GM21576 (cell line): ENCODE measurements around the gene KIF26B.
"Not testable (repeated sequence)": the region's sequence is repeated elsewhere in the genome, so short reads cannot be mapped to it uniquely, and the experiment has no call there.

ENCODE experiments used
- ATAC-seq: cut with Tn5 transposase; IDR thresholded peaks from one replicate; pipeline ENCODE4 v1.9.1; 2021; ENCODE audit warnings: mild to moderate bottlenecking, moderate library complexity; ENCODE audit not compliant: unreplicated experiment

KIF26B gene

GRCh38 chr1:245345191-245345884, 190.6 kb downstream of the KIF26B start:
- no peak for ATAC-seq

- ATAC-seq = no peak
Observed at GRCh38 chr1:245348626-245349025, 193.8 kb downstream of the KIF26B start.

- ATAC-seq = no peak
Observed at GRCh38 chr1:245353411-245353810, 198.6 kb downstream of the KIF26B start.

- no peak for ATAC-seq
Observed at GRCh38 chr1:245353915-245354775, 199.4 kb downstream of the KIF26B start.

- not testable (repeated sequence) for ATAC-seq
Observed at GRCh38 chr1:245355851-245356630, 201.3 kb downstream of the KIF26B start.

GRCh38 chr1:245356891-245357585, 202.3 kb downstream of the KIF26B start:
- ATAC-seq = no peak

GRCh38 chr1:245359101-245359680, 204.4 kb downstream of the KIF26B start:
- not testable (repeated sequence) for ATAC-seq

GRCh38 chr1:245361065-245361464, 206.3 kb downstream of the KIF26B start:
- ATAC-seq = no peak

GRCh38 chr1:245361951-245362350, 207.2 kb downstream of the KIF26B start:
- ATAC-seq = no peak

GRCh38 chr1:245363461-245364200, 208.8 kb downstream of the KIF26B start:
- ATAC-seq = no peak

GRCh38 chr1:245365095-245366020, 210.6 kb downstream of the KIF26B start:
- ATAC-seq = no peak

GRCh38 chr1:245366886-245367285, 212.1 kb downstream of the KIF26B start:
- ATAC-seq = no peak

- ATAC-seq = no peak
Observed at GRCh38 chr1:245370175-245370825, 215.5 kb downstream of the KIF26B start.

GRCh38 chr1:245370905-245371581, 216.3 kb downstream of the KIF26B start:
- ATAC-seq = no peak

- no peak for ATAC-seq
Observed at GRCh38 chr1:245373131-245373530, 218.3 kb downstream of the KIF26B start.

- no peak for ATAC-seq
Observed at GRCh38 chr1:245375789-245376460, 221.1 kb downstream of the KIF26B start.

- ATAC-seq = no peak
Observed at GRCh38 chr1:245377854-245378253, 223.1 kb downstream of the KIF26B start.
